SK-N-SH (cell line): ENCODE measurements around the gene AKAP10. TPM values are rescaled to one million over a fixed set of nuclear protein-coding genes. Genes with fewer than 3 reads are reported as not detected.

Experiments
- CTCF ChIA-PET: fragments of 300-600, 350-600 bp; formaldehyde crosslinking; extraction: SDS; loops from one replicate; lab custom pipeline; 2021; lab: Yijun Ruan, JAX
- POLR2A ChIA-PET: fragments of 350-600 bp; sonication (Branson Sonifier 250); formaldehyde crosslinking; extraction: SDS; loops from one replicate; lab custom pipeline; 2020; ENCODE audit warnings: antibody characterized with exemption, inconsistent platforms; lab: Yijun Ruan, JAX
- DNase-seq: peaks from one replicate; pipeline ENCODE4 v3.0.0; 2012
- H2AFZ ChIP-seq: fragments of 200-600 bp; sonication (generic); 2 replicates; pipeline ENCODE4 v1.8.1; 2016; ENCODE audit warnings: antibody characterized with exemption, mild to moderate bottlenecking, low read depth
- H3F3A ChIP-seq: fragments of 200-600 bp; sonication (generic); replicated peaks from 2 replicates; pipeline ENCODE3; 2016; ENCODE audit warnings: antibody characterized with exemption, mild to moderate bottlenecking; ENCODE audit not compliant: insufficient read depth
- H3K27ac ChIP-seq, 2 experiments: fragments of 200-500 bp in 1 of 2; fragments of 200-600 bp in 1 of 2; sonication (Bioruptor generic) in 1 of 2; sonication (generic), shearing (Covaris generic) in 1 of 2; 2 replicates each; pipeline versions ENCODE4 v1.5.1 to v1.6.1; 2014 to 2016; ENCODE audit warnings: low read depth in 2 of 2, inconsistent platforms in 1 of 2, low read length in 1 of 2, mild to moderate bottlenecking in 1 of 2, mixed read lengths in 1 of 2
- H3K27me3 ChIP-seq: fragments of 200-600 bp; sonication (generic), shearing (Covaris generic); 2 replicates; pipeline ENCODE4 v1.6.1; 2016; ENCODE audit warnings: mixed run types; ENCODE audit not compliant: insufficient read depth
- H3K36me3 ChIP-seq, 2 experiments: fragments of 200-500 bp in 1 of 2; fragments of 200-600 bp in 1 of 2; sonication (Bioruptor generic) in 1 of 2; sonication (generic) in 1 of 2; replicated peaks in 1 of 2; 2 replicates each; pipeline versions ENCODE3 to v1.5.1; 2014 to 2016; ENCODE audit warnings: low read length in 1 of 2, mild to moderate bottlenecking in 1 of 2; ENCODE audit not compliant: insufficient read depth in 2 of 2, control insufficient read depth in 1 of 2
- H3K4me1 ChIP-seq, 2 experiments: fragments of 200-500 bp in 1 of 2; fragments of 200-600 bp in 1 of 2; sonication (Bioruptor generic) in 1 of 2; sonication (generic), shearing (Covaris generic) in 1 of 2; 2 replicates each; pipeline versions ENCODE4 v1.5.1 to v1.6.1; 2014 to 2016; ENCODE audit warnings: low read depth in 1 of 2, low read length in 1 of 2, mixed run types in 1 of 2; ENCODE audit not compliant: insufficient read depth in 2 of 2, control insufficient read depth in 1 of 2
- H3K4me2 ChIP-seq: fragments of 200-600 bp; sonication (generic), shearing (Covaris generic); 2 replicates; pipeline ENCODE4 v1.6.1; 2017; ENCODE audit warnings: mixed run types
- H3K4me3 ChIP-seq, 2 experiments: fragments of 200-500 bp in 1 of 2; fragments of 200-600 bp in 1 of 2; sonication (Bioruptor generic) in 1 of 2; sonication (generic), shearing (Covaris generic) in 1 of 2; 2 replicates each; pipeline versions ENCODE4 v1.5.1 to v1.8.1; 2014 to 2016; ENCODE audit warnings: low read depth in 2 of 2, inconsistent platforms in 1 of 2, low read length in 1 of 2, mild to moderate bottlenecking in 1 of 2, mixed read lengths in 1 of 2, moderate library complexity in 1 of 2
- H3K79me2 ChIP-seq: fragments of 200-600 bp; sonication (generic); 2 replicates; pipeline ENCODE4 v1.8.1; 2017; ENCODE audit warnings: mild to moderate bottlenecking; ENCODE audit not compliant: insufficient read depth
- H3K9ac ChIP-seq: fragments of 200-600 bp; sonication (generic); 2 replicates; pipeline ENCODE4 v1.6.1; 2017; ENCODE audit warnings: mixed run types
- H3K9me2 ChIP-seq: fragments of 200-600 bp; sonication (generic); 2 replicates; pipeline ENCODE4 v1.6.1; 2017; ENCODE audit warnings: mixed run types
- H3K9me3 ChIP-seq: fragments of 200-600 bp; sonication (generic); 2 replicates; pipeline ENCODE4 v1.6.1; 2017; ENCODE audit warnings: mixed run types, mild to moderate bottlenecking, moderate library complexity
- H4K20me1 ChIP-seq: fragments of 200-600 bp; sonication (generic); 2 replicates; pipeline ENCODE4 v1.6.1; 2017; ENCODE audit warnings: mild to moderate bottlenecking, mixed run types; ENCODE audit not compliant: insufficient read depth
- CHD2 ChIP-seq: fragments of 150-350 bp; IDR thresholded peaks from 2 replicates; pipeline ENCODE4 v1.6.1; 2018; ENCODE audit warnings: low read length; ENCODE audit not compliant: partially characterized antibody
- EZH2phosphoT487 ChIP-seq: fragments of 200-600 bp; sonication (generic); IDR thresholded peaks from 2 replicates; pipeline ENCODE4 v1.6.1; 2017; ENCODE audit warnings: low read depth, mixed run types, mild to moderate bottlenecking, antibody characterized with exemption, moderate library complexity, borderline replicate concordance
- FOXJ3 ChIP-seq: sonication (generic); formaldehyde crosslinking; IDR thresholded peaks from 2 replicates; pipeline ENCODE4 v1.5.1; 2020; ENCODE audit warnings: mild to moderate bottlenecking, missing genetic modification reagents
- GABPA ChIP-seq: IDR thresholded peaks from 2 replicates; pipeline ENCODE4 v1.4.0; 2012; ENCODE audit warnings: low read depth, mild to moderate bottlenecking
- JUND ChIP-seq: IDR thresholded peaks from 2 replicates; pipeline ENCODE4 v1.4.0; 2012
- MAX ChIP-seq: IDR thresholded peaks from 2 replicates; pipeline ENCODE4 v1.4.0; 2012; ENCODE audit warnings: low read depth
- MEF2A ChIP-seq: IDR thresholded peaks from 2 replicates; pipeline ENCODE4 v1.4.0; 2012; ENCODE audit warnings: low read depth, borderline replicate concordance
- NRF1 ChIP-seq: IDR thresholded peaks from 2 replicates; pipeline ENCODE4 v1.6.1; 2012; ENCODE audit warnings: low read depth, mild to moderate bottlenecking, low read length
- RAD21 ChIP-seq: IDR thresholded peaks from 2 replicates; pipeline ENCODE4 v1.6.1; 2012; ENCODE audit warnings: mild to moderate bottlenecking, low read length
- RCOR1 ChIP-seq: fragments of 150-350 bp; IDR thresholded peaks from 2 replicates; pipeline ENCODE4 v1.6.1; 2017; ENCODE audit warnings: antibody characterized with exemption, low read length
- RFX5 ChIP-seq: IDR thresholded peaks from 2 replicates; pipeline ENCODE4 v1.6.1; 2012; ENCODE audit warnings: mild to moderate bottlenecking, improper control_type of control experiment, low read length
- SIN3A ChIP-seq: IDR thresholded peaks from 2 replicates; pipeline ENCODE4 v1.6.1; 2012; ENCODE audit warnings: low read depth, mild to moderate bottlenecking, low read length, moderate library complexity, borderline replicate concordance
- SMC3 ChIP-seq: IDR thresholded peaks from 2 replicates; pipeline ENCODE4 v1.6.1; 2012; ENCODE audit warnings: low read depth, low read length, improper control_type of control experiment
- TAF1 ChIP-seq: IDR thresholded peaks from 2 replicates; pipeline ENCODE4 v1.6.1; 2012; ENCODE audit warnings: low read depth, mild to moderate bottlenecking, low read length, moderate library complexity, borderline replicate concordance
- TCF12 ChIP-seq: IDR thresholded peaks from 2 replicates; pipeline ENCODE4 v1.4.0; 2012
- WGBS: methylation state at CpG from one replicate; pipeline ENCODE4 v1.1.6; 2017; ENCODE audit warnings: low lambda C conversion rate; 5-methylcytosine and 5-hydroxymethylcytosine counted together
- polyA plus RNA-seq, 3 experiments: library from polyadenylated mRNA; depleted of rRNA; stranded (reverse); fragments of >200 nt; gene quantifications; 2 replicates each; pipeline ENCODE4 v1.2.3, GENCODE V29; 2012
- TF ChIP-seq, protein P1 (sequence below): IDR thresholded peaks from 2 replicates; pipeline ENCODE4; 2012
- TF ChIP-seq, protein P2 (sequence below): fragments of 150-350 bp; IDR thresholded peaks from 2 replicates; pipeline ENCODE4 v1.6.1; 2017; ENCODE audit warnings: antibody characterized with exemption, low read length, low read depth, borderline replicate concordance
- TF ChIP-seq, protein P3 (sequence below): fragments of 150-350 bp; IDR thresholded peaks from 2 replicates; pipeline ENCODE4 v1.6.1; 2016; ENCODE audit warnings: mild to moderate bottlenecking, low read depth, low read length

The AKAP10 gene
- polyA plus RNA-seq, 1 of the 3 experiments (the other 2 are of a cell fraction): 12.7 TPM

GRCh38 chr17:19937522-19937921, 40.1 kb downstream of the AKAP10 start (continued):
- TF ChIP-seq, protein P1, sequence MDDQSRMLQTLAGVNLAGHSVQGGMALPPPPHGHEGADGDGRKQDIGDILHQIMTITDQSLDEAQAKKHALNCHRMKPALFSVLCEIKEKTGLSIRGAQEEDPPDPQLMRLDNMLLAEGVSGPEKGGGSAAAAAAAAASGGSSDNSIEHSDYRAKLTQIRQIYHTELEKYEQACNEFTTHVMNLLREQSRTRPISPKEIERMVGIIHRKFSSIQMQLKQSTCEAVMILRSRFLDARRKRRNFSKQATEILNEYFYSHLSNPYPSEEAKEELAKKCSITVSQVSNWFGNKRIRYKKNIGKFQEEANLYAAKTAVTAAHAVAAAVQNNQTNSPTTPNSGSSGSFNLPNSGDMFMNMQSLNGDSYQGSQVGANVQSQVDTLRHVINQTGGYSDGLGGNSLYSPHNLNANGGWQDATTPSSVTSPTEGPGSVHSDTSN: no peak
- no peak for TF ChIP-seq FOXJ3 (CRISPR knock-in tag)
- TF ChIP-seq, protein P2, sequence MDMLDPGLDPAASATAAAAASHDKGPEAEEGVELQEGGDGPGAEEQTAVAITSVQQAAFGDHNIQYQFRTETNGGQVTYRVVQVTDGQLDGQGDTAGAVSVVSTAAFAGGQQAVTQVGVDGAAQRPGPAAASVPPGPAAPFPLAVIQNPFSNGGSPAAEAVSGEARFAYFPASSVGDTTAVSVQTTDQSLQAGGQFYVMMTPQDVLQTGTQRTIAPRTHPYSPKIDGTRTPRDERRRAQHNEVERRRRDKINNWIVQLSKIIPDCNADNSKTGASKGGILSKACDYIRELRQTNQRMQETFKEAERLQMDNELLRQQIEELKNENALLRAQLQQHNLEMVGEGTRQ: no peak

DNA sequence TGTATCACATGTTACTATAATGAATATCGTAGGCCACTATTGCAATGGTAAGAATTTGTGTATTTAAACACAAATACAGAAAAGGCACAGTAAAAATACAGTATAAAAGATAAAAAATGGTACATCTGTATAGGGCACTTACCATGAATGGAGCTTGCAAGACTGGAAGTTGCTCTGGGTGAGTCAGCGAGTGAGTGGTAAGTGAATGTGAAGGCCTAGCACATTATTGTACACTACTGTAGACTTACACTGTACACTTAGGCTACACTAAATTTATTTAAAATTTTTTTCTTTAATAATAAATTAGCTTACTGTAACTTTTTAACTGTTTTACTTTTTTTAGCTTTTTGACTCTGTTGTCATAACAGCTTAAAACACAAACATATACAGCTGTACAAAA, 42.5 kb downstream of the AKAP10 start:
- peaks cover 19% of the 10 kb centered on the region for H3K79me2 ChIP-seq
- no peaks in the 10 kb centered on the region for H3K9me2 ChIP-seq
- no peak for DNase-seq
- no peak overlapping the region for H3K4me2 ChIP-seq
- no peak overlapping the region for H3K27ac ChIP-seq
- H3K4me1 ChIP-seq: peaks cover 0 to 4% of the 10 kb centered on the region in 2 experiments; a peak in 3 of 4 replicates
- no peaks in the 10 kb centered on the region for H3K27me3 ChIP-seq
- no peak overlapping the region for H3K4me3 ChIP-seq
- no peaks in the 10 kb centered on the region for H3K9me3 ChIP-seq
- no peak overlapping the region for H3K9ac ChIP-seq
- H3F3A ChIP-seq: no peaks in the 10 kb centered on the region
- WGBS: 92% methylated on average over 2 of the region's 2 CpGs
- H3K36me3 ChIP-seq: peaks cover 42 to 89% of the 10 kb centered on the region in 2 experiments
- peaks cover 3% of the 10 kb centered on the region; the same call in 1 of the 2 replicates for H4K20me1 ChIP-seq
- ChIA-PET CTCF (no interaction called here), POLR2A (no interaction called here)
- TF ChIP-seq TCF12: no peak
- 0 out of 2 replicates have a peak, but pooled peaks have one; percentile 10 for TF ChIP-seq JUND
- no peak overlapping the region for H2AFZ ChIP-seq

DNA sequence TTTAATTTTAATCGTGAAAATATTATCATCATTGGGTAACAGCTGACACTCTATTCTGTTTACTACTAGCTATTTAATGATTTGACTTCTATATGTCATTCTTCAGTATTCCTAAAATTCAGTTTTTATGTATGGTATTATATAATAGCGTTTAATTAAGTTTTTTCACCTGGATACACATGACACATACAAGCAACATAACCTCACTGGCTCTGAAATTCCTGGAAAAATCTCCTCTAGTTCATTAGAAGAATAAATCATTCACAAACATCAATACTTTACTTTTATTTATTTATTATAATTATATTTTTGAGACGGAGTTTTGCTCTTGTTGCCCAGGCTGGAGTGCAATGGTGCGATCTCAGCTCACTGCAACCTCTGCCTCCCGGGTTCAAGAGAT, 44.0 kb downstream of the AKAP10 start:
- H3K9me2 ChIP-seq: no peaks in the 10 kb centered on the region
- 96% methylated on average over 5 of the region's 5 CpGs for WGBS
- no peaks in the 10 kb centered on the region for H4K20me1 ChIP-seq
- no peaks in the 10 kb centered on the region for H3K27me3 ChIP-seq
- H3K4me1 ChIP-seq: no peaks in the 10 kb centered on the region
- no peak overlapping the region for H3K27ac ChIP-seq
- TF ChIP-seq RFX5 (peak; percentile 90), GABPA (no peak)
- H2AFZ ChIP-seq: no peak overlapping the region
- no peaks in the 10 kb centered on the region for H3K9me3 ChIP-seq
- ChIA-PET POLR2A (no interaction called here), CTCF (interaction anchor here (1.2 kb wide), 1 partner anchor 23 kb away, joined by 3 read pairs; no protein-coding TSS in a partner anchor)
- no peaks in the 10 kb centered on the region for H3F3A ChIP-seq
- no peak overlapping the region for H3K4me3 ChIP-seq
- no peak overlapping the region for H3K4me2 ChIP-seq
- DNase-seq: no peak
- peaks cover 10% of the 10 kb centered on the region; the same call in 1 of the 2 replicates for H3K79me2 ChIP-seq
- peaks cover 42 to 89% of the 10 kb centered on the region in 2 experiments for H3K36me3 ChIP-seq
- no peak overlapping the region for H3K9ac ChIP-seq

DNA sequence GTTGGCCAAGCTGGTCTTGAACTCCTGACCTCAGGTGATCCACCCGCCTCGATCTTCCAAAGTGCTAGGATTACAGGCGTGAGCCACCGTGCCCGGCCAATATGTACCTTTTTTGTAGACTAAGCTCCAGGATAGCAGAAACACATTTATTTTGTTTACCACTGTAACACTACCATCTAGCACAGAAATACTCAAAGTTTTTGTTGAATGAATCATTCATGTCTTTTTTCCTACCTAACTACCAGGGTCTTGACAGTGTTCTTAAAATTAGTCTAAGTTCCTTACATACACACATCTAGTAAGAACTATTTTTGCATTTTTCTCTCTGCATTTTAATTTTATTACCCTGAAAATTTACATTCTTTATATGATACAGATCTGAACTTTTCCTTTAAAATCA, 44.4 kb downstream of the AKAP10 start:
- H3F3A ChIP-seq: no peaks in the 10 kb centered on the region
- no peaks in the 10 kb centered on the region for H4K20me1 ChIP-seq
- no peak overlapping the region for H3K4me2 ChIP-seq
- H3K27me3 ChIP-seq: no peaks in the 10 kb centered on the region
- POLR2A ChIA-PET: no interaction called here
- H3K4me3 ChIP-seq: no peak overlapping the region
- no peaks in the 10 kb centered on the region for H3K9me2 ChIP-seq
- no peaks in the 10 kb centered on the region for H3K4me1 ChIP-seq
- CTCF ChIA-PET: interaction anchor here (1.2 kb wide), 1 partner anchor 23 kb away, joined by 3 read pairs; no protein-coding TSS in a partner anchor
- no peak overlapping the region for H3K9ac ChIP-seq
- H3K9me3 ChIP-seq: no peaks in the 10 kb centered on the region
- H3K79me2 ChIP-seq: peaks cover 6% of the 10 kb centered on the region; the same call in 1 of the 2 replicates
- no peak overlapping the region for H3K27ac ChIP-seq
- H3K36me3 ChIP-seq: peaks cover 44 to 89% of the 10 kb centered on the region in 2 experiments
- no peak overlapping the region for H2AFZ ChIP-seq
- TF ChIP-seq GABPA: no peak
- TF ChIP-seq SMC3: no peak
- TF ChIP-seq RCOR1: no peak
- no peak for TF ChIP-seq RAD21
- TF ChIP-seq TAF1: no peak
- no peak for TF ChIP-seq SIN3A
- TF ChIP-seq, protein P3, sequence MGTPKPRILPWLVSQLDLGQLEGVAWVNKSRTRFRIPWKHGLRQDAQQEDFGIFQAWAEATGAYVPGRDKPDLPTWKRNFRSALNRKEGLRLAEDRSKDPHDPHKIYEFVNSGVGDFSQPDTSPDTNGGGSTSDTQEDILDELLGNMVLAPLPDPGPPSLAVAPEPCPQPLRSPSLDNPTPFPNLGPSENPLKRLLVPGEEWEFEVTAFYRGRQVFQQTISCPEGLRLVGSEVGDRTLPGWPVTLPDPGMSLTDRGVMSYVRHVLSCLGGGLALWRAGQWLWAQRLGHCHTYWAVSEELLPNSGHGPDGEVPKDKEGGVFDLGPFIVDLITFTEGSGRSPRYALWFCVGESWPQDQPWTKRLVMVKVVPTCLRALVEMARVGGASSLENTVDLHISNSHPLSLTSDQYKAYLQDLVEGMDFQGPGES: no peak
- TF ChIP-seq CHD2: no peak
- no peak for TF ChIP-seq MEF2A
- no peak for TF ChIP-seq TCF12
- TF ChIP-seq MAX: no peak
- TF ChIP-seq NRF1: no peak
- no peak for TF ChIP-seq EZH2phosphoT487
- WGBS: 94% methylated on average over 5 of the region's 5 CpGs
- DNase-seq: no peak
